Chondrocyte (in vitro differentiated cells): ENCODE data around the gene CEP152. TPM values are rescaled to one million over a fixed set of nuclear protein-coding genes. Genes with fewer than 3 reads are reported as not detected.

ENCODE experiments used
- DNase-seq: peaks from one replicate; pipeline ENCODE4 v3.0.0; 2021; ENCODE audit warnings: mixed read lengths, low spot score
- H3K27ac Mint-ChIP-seq: one replicate; pipeline ENCODE4 v1.8.0; 2021; ENCODE audit warnings: mild to moderate bottlenecking, moderate library complexity, mixed read lengths; ENCODE audit not compliant: unreplicated experiment
- H3K27me3 Mint-ChIP-seq: 2 replicates; pipeline ENCODE4 v1.8.0; 2021; ENCODE audit warnings: low read depth, mixed read lengths
- H3K36me3 Mint-ChIP-seq: 2 replicates; pipeline ENCODE4 v1.8.0; 2021; ENCODE audit warnings: low read depth, mixed read lengths
- H3K4me1 Mint-ChIP-seq: 2 replicates; pipeline ENCODE4 v1.8.0; 2021; ENCODE audit warnings: low read depth, mild to moderate bottlenecking, mixed read lengths
- H3K4me3 Mint-ChIP-seq: one replicate; pipeline ENCODE4 v1.8.0; 2021; ENCODE audit warnings: mild to moderate bottlenecking, moderate library complexity, mixed read lengths; ENCODE audit not compliant: unreplicated experiment
- H3K9me3 Mint-ChIP-seq: 2 replicates; pipeline ENCODE4 v1.8.0; 2021; ENCODE audit warnings: low read depth, mixed read lengths
- total RNA-seq: library from RNA; stranded (reverse); gene quantifications from 3 replicates; pipeline ENCODE4 v1.2.1, GENCODE V29; 2021
- TF ChIP-seq, protein P1 (sequence below): fragments of 200-600 bp; sonication (generic); IDR thresholded peaks from 2 replicates; pipeline ENCODE4 v1.5.0; 2021; ENCODE audit warnings: antibody characterized with exemption, mild to moderate bottlenecking, moderate library complexity

The CEP152 gene
- total RNA-seq, 1 donor from 2014 or later: 4.4 TPM

DNA sequence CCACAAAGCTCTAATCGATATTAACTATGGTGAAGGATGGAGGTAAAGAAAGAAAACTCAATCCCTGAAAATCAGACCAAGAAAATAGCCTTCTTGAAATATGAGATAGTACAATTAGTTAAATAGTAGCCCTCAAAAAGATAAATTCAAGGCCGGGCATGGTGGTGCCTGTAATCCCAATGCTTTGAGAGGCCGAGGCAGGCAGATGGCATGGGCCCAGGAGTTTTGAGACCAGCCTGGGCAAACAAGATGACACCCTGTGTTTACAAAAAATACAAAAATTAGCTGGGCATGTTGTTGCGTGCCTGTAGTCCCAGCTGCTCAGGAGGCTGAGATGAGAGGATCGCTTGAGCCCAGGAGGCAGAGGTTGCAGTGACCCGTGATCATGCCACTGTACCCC is 31.6 kb upstream of the CEP152 start:
- no peak for DNase-seq
- no peaks in the 10 kb centered on the region for H3K9me3 Mint-ChIP-seq
- TF ChIP-seq, protein P1, sequence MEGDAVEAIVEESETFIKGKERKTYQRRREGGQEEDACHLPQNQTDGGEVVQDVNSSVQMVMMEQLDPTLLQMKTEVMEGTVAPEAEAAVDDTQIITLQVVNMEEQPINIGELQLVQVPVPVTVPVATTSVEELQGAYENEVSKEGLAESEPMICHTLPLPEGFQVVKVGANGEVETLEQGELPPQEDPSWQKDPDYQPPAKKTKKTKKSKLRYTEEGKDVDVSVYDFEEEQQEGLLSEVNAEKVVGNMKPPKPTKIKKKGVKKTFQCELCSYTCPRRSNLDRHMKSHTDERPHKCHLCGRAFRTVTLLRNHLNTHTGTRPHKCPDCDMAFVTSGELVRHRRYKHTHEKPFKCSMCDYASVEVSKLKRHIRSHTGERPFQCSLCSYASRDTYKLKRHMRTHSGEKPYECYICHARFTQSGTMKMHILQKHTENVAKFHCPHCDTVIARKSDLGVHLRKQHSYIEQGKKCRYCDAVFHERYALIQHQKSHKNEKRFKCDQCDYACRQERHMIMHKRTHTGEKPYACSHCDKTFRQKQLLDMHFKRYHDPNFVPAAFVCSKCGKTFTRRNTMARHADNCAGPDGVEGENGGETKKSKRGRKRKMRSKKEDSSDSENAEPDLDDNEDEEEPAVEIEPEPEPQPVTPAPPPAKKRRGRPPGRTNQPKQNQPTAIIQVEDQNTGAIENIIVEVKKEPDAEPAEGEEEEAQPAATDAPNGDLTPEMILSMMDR: no peak
- no peaks in the 10 kb centered on the region for H3K4me1 Mint-ChIP-seq
- H3K27me3 Mint-ChIP-seq: no peaks in the 10 kb centered on the region
- peaks cover 28% of the 10 kb centered on the region for H3K36me3 Mint-ChIP-seq
- H3K27ac Mint-ChIP-seq: no peak overlapping the region
- H3K4me3 Mint-ChIP-seq: no peak overlapping the region

DNA sequence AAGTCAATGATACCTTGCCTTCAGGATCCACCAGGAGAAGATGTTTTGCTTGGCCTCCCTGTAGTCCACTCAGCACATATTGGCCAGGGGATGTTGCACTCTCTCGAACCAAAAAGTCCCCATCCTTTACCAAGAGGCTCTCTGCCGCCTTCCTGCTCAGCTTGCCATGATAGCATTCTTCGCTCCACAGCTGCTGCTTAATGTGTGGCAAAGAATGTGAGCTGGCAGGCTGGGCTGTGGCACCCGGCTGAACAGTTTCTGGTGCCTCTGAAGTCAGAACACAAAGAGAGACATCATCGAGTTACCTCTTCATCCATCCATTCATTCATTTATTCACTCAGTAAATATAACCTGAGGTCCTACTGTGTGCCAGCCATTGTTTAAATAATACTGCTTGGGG is 23.9 kb upstream of the CEP152 start:
- no peak overlapping the region for H3K4me3 Mint-ChIP-seq
- no peak for DNase-seq
- no peak overlapping the region for H3K27ac Mint-ChIP-seq
- no peaks in the 10 kb centered on the region for H3K4me1 Mint-ChIP-seq
- H3K9me3 Mint-ChIP-seq: peaks cover 11% of the 10 kb centered on the region
- TF ChIP-seq, protein P1: no peak
- H3K27me3 Mint-ChIP-seq: no peaks in the 10 kb centered on the region
- peaks cover 35% of the 10 kb centered on the region for H3K36me3 Mint-ChIP-seq

DNA sequence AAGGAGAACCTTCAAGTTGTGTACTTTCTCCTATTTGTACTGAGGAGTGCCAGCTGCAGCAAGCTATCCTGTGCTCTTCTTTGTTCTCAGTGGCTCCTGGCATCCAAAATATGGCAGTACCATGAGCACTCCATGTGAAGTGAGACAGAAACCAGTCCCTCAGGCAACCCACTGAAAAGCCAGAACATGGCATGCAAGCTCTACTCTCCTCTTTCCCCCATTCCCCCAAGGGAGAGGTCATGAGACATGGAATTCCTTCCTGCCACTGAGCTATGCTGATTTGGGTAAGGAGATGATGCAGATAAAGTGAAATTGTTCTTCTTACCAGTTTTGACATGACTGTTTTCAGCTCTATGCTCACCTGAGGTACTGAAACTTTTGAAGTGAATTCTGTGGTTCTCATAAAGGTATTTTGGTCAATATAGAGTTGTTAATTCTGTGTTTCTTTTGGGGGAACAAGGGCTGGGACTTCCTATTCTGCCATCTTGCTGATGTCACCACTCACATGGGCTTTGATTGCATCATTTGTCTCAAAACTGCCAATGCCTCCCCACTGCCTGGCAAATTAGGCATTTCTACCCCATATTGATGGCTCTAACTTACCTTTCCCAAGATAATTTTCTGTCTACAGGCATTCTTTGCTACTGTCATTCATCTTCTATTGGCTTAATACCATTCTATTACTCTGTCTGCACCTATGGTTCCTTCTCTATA is 22.8 kb upstream of the CEP152 start:
- Mint-ChIP-seq H3K4me1 (no peaks in the 10 kb centered on the region), H3K36me3 (peaks cover 36% of the 10 kb centered on the region), H3K27ac (peak overlapping the region; percentile 52), H3K4me3 (no peak overlapping the region), H3K27me3 (no peaks in the 10 kb centered on the region), H3K9me3 (peaks cover 11% of the 10 kb centered on the region)
- TF ChIP-seq, protein P1: no peak
- DNase-seq: no peak

DNA sequence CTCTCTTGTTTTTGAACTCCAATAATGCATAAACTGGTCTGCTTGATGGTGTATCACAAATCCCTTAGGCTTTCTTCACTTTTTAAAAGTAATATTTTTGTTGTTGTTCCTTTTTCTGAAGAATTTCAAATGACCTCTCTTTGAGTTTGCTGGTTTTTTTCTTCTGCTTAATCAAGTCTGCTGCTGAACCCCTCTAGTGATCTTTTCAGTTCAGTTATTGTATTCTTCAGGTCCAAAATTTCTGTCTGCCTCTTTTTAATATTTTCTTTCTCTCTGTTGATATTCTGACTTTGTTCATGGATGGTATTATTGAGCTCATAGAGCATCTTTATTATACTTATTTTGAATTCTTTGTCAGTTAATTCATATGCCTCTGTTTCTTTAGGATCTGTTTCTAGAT is 21.8 kb upstream of the CEP152 start:
- Mint-ChIP-seq H3K27me3 (no peaks in the 10 kb centered on the region), H3K4me1 (no peaks in the 10 kb centered on the region), H3K36me3 (peaks cover 35% of the 10 kb centered on the region), H3K27ac (no peak overlapping the region), H3K9me3 (peaks cover 11% of the 10 kb centered on the region), H3K4me3 (no peak overlapping the region)
- no peak for DNase-seq
- TF ChIP-seq, protein P1: no peak

DNA sequence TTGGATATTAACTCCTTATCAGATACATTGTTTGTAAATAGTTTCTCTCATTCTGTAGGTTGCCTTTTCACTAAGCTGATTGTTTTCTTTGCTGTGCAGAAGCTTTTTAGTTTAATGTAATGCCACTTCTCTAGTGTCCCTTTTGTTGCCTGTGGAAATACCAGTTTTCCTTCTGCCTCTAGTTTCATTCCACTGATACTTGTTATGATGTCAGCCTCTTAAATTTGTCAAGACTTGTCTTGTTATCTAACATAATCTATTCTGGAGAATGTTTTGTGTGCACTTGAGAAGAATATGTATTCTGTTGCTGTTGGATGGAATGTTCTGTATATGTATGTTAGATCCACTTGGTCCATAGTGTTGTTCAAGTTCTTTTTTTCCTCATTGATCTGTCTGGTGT is 18.0 kb upstream of the CEP152 start:
- Mint-ChIP-seq H3K27ac (no peak overlapping the region), H3K36me3 (peaks cover 32% of the 10 kb centered on the region), H3K4me1 (peaks cover 3% of the 10 kb centered on the region), H3K27me3 (no peaks in the 10 kb centered on the region), H3K4me3 (no peak overlapping the region), H3K9me3 (peaks cover 11% of the 10 kb centered on the region)
- DNase-seq: no peak
- TF ChIP-seq, protein P1: no peak
